Mucosa of rectum (tissue), 2 donors: ENCODE results near the gene SNX32.
"Not testable (repeated sequence)": the region's sequence is repeated elsewhere in the genome, so short reads cannot be mapped to it uniquely, and the experiment has no call there.

Source experiments
- H3K27ac ChIP-seq, 2 donors: one replicate each; pipeline ENCODE4 v1.7.0; 2013; ENCODE audit warnings: inconsistent platforms in 2 of 2, low read depth in 2 of 2, low read length in 2 of 2
- H3K27me3 ChIP-seq, 2 donors: one replicate each; pipeline ENCODE4 v1.7.0; 2013; ENCODE audit warnings: low read length in 2 of 2; ENCODE audit not compliant: control insufficient read depth in 2 of 2, insufficient read depth in 2 of 2
- H3K36me3 ChIP-seq, 2 donors: one replicate each; pipeline ENCODE4 v1.7.0; 2013; ENCODE audit warnings: low read length in 2 of 2; ENCODE audit not compliant: control insufficient read depth in 2 of 2, insufficient read depth in 2 of 2
- H3K4me1 ChIP-seq, 2 donors: one replicate each; pipeline ENCODE4 v1.7.0; 2013; ENCODE audit warnings: low read length in 2 of 2, mild to moderate bottlenecking in 1 of 2; ENCODE audit not compliant: control insufficient read depth in 2 of 2, insufficient read depth in 2 of 2
- H3K4me3 ChIP-seq, 2 donors: one replicate each; pipeline ENCODE4 v1.7.0; 2013; ENCODE audit warnings: low read length in 2 of 2
- H3K9ac ChIP-seq, 2 donors: one replicate each; pipeline ENCODE4 v1.7.0; 2013; ENCODE audit warnings: low read length in 2 of 2, low read depth in 1 of 2, mild to moderate bottlenecking in 1 of 2
- H3K9me3 ChIP-seq, 2 donors: one replicate each; pipeline ENCODE4 v1.7.0; 2013; ENCODE audit warnings: low read length in 2 of 2; ENCODE audit not compliant: control insufficient read depth in 2 of 2
- donor health status: healthy.
- donor health status: Normal muscosa, but diverticular disease.

Gene SNX32

DNA sequence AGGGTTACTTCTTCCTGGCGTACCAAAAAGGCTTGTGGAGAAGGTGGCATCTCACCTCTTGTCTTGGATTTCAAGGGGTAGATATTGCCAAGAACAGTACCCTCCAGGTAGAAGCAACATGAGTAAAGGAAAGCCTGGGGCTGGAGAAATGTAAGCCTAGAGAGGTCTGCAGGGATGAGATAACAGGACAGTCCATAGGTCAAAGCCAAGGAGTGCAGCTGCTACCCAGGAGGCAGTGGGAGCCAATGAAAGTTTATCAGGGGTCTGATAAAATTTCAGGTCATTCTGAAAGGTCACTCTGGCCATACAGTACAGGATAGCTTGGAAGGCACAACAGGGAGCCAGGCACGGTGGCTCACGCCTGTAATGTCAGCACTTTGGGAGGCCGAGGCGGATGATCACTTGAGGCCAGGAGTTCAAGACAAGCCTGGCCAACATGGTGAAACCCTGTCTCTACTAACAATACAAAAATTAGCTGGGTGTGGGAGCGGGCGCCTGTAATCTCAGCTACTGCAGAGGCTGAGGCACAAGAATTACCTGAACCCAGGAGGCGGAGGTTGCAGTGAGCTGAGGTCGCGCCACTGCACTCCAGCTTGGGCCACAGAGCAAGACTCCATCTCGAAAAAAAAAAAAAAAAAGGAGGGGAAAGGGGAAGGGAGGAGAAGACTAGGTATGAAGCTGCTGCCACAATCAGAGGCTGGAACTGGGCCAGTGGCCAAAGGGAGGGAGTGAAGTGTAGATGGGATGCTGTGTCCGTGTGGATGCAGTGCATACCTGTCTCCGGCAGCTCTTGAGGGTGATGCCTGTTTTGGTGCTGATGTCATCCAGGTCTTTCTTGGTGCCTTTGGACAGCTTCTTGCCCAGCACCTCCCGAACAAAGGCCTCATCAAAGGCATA, 53.3 kb downstream of the SNX32 start:
- Histone ChIP-seq H3K27ac (no peak overlapping the region), H3K9ac (peak overlapping the region; percentile 84 to 85), H3K36me3 (peaks cover 15 to 28% of the 10 kb centered on the region in 2 donors), H3K27me3 (no peaks in the 10 kb centered on the region), H3K4me3 (peak overlapping the region; percentile 85 to 90), H3K9me3 (no peaks in the 10 kb centered on the region), H3K4me1 (peaks cover 44 to 48% of the 10 kb centered on the region in 2 donors)

GRCh38 chr11:65887723-65888162, 54.0 kb downstream of the SNX32 start:
- H3K9ac ChIP-seq, result peak overlapping the region; percentile 84 to 85
- peaks cover 9 to 25% of the 10 kb centered on the region in 2 donors for H3K36me3 ChIP-seq
- peak overlapping the region; percentile 91 to 95 for H3K27ac ChIP-seq
- no peaks in the 10 kb centered on the region for H3K27me3 ChIP-seq
- peaks cover 47 to 48% of the 10 kb centered on the region in 2 donors for H3K4me1 ChIP-seq
- no peaks in the 10 kb centered on the region for H3K9me3 ChIP-seq
- peak overlapping the region; percentile 85 to 90 for H3K4me3 ChIP-seq

DNA sequence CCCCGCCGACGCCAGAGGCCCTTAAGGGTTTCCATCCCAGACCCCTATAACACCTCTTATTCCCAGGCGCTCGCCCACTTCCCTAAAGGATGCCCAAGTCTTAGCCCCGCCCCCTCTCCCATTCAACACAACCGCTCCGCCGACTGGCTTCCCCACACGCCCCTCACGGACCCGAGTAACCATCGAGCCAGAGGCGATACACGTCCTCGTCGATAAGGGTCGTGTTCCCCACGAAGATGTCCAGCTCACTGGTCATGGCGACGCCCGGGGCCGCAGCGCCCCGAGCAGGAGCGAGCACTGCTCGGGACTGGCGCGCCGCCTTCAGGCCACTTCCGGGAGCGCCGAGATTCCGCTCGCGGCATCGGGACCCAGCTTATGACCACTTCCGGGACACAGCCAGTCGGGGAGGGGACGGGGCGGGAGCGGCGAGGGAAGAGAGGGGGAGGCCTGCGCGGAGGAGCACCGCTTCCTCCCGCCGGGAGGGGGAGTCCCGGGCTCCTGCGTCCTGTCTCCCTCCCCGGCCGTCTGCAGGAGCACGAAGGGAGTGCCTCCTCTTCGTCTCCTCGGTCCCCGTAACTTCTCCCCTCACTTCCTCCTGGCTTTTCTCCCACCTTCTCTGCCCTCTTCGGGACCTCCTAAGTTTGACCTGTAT, 54.5 kb downstream of the SNX32 start, which contains the start of gene FIBP:
Gene FIBP (minus strand): TSS at position 309 of the 652 bp plus-strand sequence. CDS start 53 bp downstream, at position 256.
- peaks cover 47 to 48% of the 10 kb centered on the region in 2 donors for H3K4me1 ChIP-seq

GRCh38 chr11:65890324-65891218, 56.8 kb downstream of the SNX32 start, which contains the start of gene CCDC85B:
CCDC85B (plus strand) TSS chr11:65890673; CDS start chr11:65890784, 111 bp downstream.
- peak within 1 kb of the TSS; percentile 74 to 81 for H3K9ac ChIP-seq
- no peaks in the 10 kb centered on the region for H3K27me3 ChIP-seq
- H3K9me3 ChIP-seq, result no peaks in the 10 kb centered on the region
- H3K27ac ChIP-seq, result peak within 1 kb of the TSS; percentile 91 to 95
- H3K4me3 ChIP-seq, result peak within 1 kb of the TSS; percentile 73 to 90
- H3K4me1 ChIP-seq, result peaks cover 43 to 47% of the 10 kb centered on the region in 2 donors
- peaks cover 4 to 8% of the 10 kb centered on the region in 2 donors for H3K36me3 ChIP-seq

More for the DNA sequence above, 54.5 kb downstream of the SNX32 start, which contains the start of gene FIBP:
- peak within 1 kb of the TSS; percentile 85 to 90 for H3K4me3 ChIP-seq
- H3K36me3 ChIP-seq, result peaks cover 9 to 21% of the 10 kb centered on the region in 2 donors
- H3K9me3 ChIP-seq, result no peaks in the 10 kb centered on the region
- H3K27me3 ChIP-seq, result no peaks in the 10 kb centered on the region
- H3K9ac ChIP-seq, result peak within 1 kb of the TSS; percentile 87 to 94
- H3K27ac ChIP-seq, result peak within 1 kb of the TSS; percentile 91 to 95

DNA sequence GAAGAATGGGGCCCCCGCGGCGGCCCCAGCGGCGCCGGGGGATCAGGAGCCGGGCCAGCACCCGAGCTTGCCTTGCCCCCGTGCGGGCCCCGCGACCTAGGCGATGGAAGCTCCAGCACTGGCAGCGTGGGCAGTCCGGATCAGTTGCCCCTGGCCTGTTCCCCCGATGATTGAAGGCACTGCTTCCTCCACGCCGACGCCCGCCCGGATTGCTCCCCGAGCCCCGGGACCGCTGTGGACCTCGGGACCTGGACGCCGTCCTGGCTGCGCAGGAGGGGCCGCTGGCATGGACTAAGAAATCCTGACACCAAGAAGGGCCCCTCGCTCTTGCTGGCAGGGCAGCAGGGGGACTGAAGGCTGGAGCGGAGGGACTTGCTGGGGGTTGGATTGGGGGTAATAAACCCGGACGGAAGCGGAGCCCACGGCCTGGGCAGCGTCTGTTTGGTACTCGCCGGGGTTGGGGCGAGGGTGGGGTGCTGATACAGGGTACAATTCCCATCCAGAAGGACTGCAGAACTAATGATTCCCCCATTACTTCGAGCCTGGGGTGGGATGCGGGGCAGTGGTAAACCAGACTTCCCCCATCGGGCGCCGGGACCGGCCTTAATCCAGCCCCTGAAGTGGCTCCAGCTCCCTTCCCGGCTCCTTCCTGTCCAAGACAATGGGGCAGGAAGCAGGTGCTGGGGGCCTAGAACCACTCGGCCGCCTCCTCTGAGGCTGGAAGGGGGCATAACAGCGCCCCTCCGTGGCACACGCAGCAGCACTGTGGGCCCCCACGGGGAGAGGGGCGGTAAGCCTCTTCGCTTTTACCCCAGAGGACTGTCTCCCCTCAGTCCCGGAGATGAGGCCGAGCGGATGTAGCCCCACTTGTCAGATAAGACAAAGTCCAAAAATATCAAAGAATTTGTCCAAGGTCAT, 57.7 kb downstream of the SNX32 start:
- H3K4me1 ChIP-seq, result peaks cover 43 to 47% of the 10 kb centered on the region in 2 donors
- H3K4me3 ChIP-seq, result peak overlapping the region; percentile 73 to 75
- peak overlapping the region; percentile 74 to 81 for H3K9ac ChIP-seq
- H3K27me3 ChIP-seq, result no peaks in the 10 kb centered on the region
- peaks cover 2% of the 10 kb centered on the region in 2 donors for H3K36me3 ChIP-seq
- no peaks in the 10 kb centered on the region for H3K9me3 ChIP-seq
- peak overlapping the region; percentile 91 to 95 for H3K27ac ChIP-seq

- peak overlapping the region in 1 of 2 donors; percentile 95 for H3K27ac ChIP-seq
- H3K27me3 ChIP-seq, H3K36me3 ChIP-seq, H3K9me3 ChIP-seq: not testable (repeated sequence)
- peak overlapping the region; percentile 73 to 75 for H3K4me3 ChIP-seq
- H3K9ac ChIP-seq, result peak overlapping the region; percentile 6 to 81
- peaks cover 43 to 47% of the 10 kb centered on the region in 2 donors for H3K4me1 ChIP-seq
These were observed 58.4 kb downstream of the SNX32 start for GRCh38 chr11:65892137-65892540.

GRCh38 chr11:65892661-65893317, 59.0 kb downstream of the SNX32 start:
- Histone ChIP-seq H3K4me3 (no peak overlapping the region), H3K36me3 (no peaks in the 10 kb centered on the region), H3K9me3 (no peaks in the 10 kb centered on the region), H3K9ac (no peak overlapping the region), H3K4me1 (peaks cover 38 to 41% of the 10 kb centered on the region in 2 donors), H3K27me3 (no peaks in the 10 kb centered on the region), H3K27ac (peak overlapping the region in 1 of 2 donors; percentile 24)

DNA sequence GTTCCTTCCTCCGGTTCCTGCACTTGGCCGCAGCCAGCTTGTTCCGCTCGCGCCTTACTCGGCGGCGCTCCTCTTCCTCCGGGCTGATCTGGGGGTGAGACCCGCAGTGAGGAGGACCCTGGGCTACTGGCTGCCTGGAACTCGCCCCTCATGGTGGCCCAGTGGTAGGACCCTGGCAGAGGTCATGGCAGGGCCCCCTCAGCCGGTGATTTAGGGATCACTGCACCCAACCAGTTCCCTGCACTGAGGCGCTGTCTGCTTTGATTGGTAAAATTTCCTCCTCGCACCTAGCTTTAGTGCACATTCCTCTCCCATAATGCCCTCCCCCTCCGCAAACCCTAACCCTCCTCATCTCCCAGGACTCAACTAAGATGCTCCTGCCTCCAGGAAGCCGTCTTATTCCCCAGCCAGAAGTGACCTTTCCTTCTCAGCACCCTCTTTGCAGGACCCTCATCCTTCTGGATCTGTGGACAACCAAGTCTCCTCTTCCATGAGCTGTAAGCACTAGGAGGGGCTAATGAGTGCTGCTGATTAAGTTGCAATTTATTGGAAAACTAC, 60.4 kb downstream of the SNX32 start:
- Histone ChIP-seq H3K9ac (peak overlapping the region; percentile 21 to 56), H3K9me3 (no peaks in the 10 kb centered on the region), H3K27ac (peak overlapping the region; percentile 68 to 80), H3K4me3 (peak overlapping the region; percentile 22 to 60), H3K27me3 (peaks cover 3 to 5% of the 10 kb centered on the region in 2 donors), H3K4me1 (peaks cover 29 to 30% of the 10 kb centered on the region in 2 donors), H3K36me3 (no peaks in the 10 kb centered on the region)
